Activated naive CD8-positive, alpha-beta T cell treated with anti-CD3 and anti-CD28 coated beads, Interleukin-2, amount 10 ng/mL, durations not matched to agents 7 days and 5 days (primary cell): ENCODE measurements around the gene PTPRB. TPM values are rescaled to one million over a fixed set of nuclear protein-coding genes. Genes with fewer than 3 reads are reported as not detected.

Experiments
- ATAC-seq: fragments of 150-1000 bp; cut with Tn5 transposase; one replicate; pipeline ENCODE4 v1.10.0; 2021; ENCODE audit warnings: low read depth, moderate library complexity
- POLR2A ChIA-PET: fragments of 350-600 bp; sonication (Branson Sonifier 250); formaldehyde crosslinking; loops from one replicate; lab custom pipeline; 2021; ENCODE audit warnings: antibody characterized with exemption; lab: Charles Lee
- DNase-seq: peaks from one replicate; pipeline ENCODE4 v3.0.0; 2021
- H3K27ac Mint-ChIP-seq: one replicate; pipeline ENCODE4 v1.8.0; 2022; ENCODE audit warnings: mild to moderate bottlenecking, mixed read lengths
- H3K27me3 Mint-ChIP-seq: one replicate; pipeline ENCODE4 v1.8.0; 2022; ENCODE audit warnings: mild to moderate bottlenecking, moderate library complexity, mixed read lengths
- H3K36me3 Mint-ChIP-seq: one replicate; pipeline ENCODE4 v1.8.0; 2021; ENCODE audit warnings: mild to moderate bottlenecking, mixed read lengths
- H3K4me1 Mint-ChIP-seq: one replicate; pipeline ENCODE4 v1.8.0; 2021; ENCODE audit warnings: mixed read lengths
- H3K4me3 Mint-ChIP-seq: one replicate; pipeline ENCODE4 v1.8.0; 2022; ENCODE audit warnings: mild to moderate bottlenecking, moderate library complexity, mixed read lengths
- H3K9me3 Mint-ChIP-seq: one replicate; pipeline ENCODE4 v1.8.0; 2021; ENCODE audit warnings: mixed read lengths
- total RNA-seq, 2 experiments: library from RNA; stranded (reverse); gene quantifications; one replicate each; pipeline ENCODE4 v1.2.3, GENCODE V29; 2021

Gene PTPRB
- total RNA-seq, 2 experiments from 2014 or later, result not detected

DNA sequence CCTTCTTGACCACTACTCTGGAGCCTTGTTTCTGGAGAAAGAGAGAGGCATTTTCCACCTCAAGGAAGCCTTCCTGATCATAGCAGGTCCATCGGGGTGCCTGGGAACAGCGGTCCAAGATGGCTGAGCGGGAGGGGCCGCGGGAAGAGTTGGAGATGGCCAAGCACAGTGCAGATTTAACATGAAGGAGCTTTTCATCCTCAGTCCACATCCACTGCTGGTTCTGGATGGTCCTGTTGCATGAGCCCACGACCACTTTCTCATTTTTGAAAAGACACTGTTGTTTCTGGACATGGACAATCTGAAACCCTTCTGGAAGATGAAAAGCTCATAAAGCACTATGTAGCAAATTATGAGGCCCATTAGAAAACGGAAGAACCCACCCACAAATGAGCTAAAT is 1.5 kb downstream of the PTPRB start:
- no peak for ATAC-seq
- peaks cover 2% of the 10 kb centered on the region for H3K27me3 Mint-ChIP-seq
- H3K9me3 Mint-ChIP-seq, result no peaks in the 10 kb centered on the region
- no peak overlapping the region for H3K4me3 Mint-ChIP-seq
- H3K4me1 Mint-ChIP-seq, result no peaks in the 10 kb centered on the region
- H3K27ac Mint-ChIP-seq, result no peak overlapping the region
- H3K36me3 Mint-ChIP-seq, result no peaks in the 10 kb centered on the region
- POLR2A ChIA-PET, result no interaction called here
- no peak for DNase-seq

DNA sequence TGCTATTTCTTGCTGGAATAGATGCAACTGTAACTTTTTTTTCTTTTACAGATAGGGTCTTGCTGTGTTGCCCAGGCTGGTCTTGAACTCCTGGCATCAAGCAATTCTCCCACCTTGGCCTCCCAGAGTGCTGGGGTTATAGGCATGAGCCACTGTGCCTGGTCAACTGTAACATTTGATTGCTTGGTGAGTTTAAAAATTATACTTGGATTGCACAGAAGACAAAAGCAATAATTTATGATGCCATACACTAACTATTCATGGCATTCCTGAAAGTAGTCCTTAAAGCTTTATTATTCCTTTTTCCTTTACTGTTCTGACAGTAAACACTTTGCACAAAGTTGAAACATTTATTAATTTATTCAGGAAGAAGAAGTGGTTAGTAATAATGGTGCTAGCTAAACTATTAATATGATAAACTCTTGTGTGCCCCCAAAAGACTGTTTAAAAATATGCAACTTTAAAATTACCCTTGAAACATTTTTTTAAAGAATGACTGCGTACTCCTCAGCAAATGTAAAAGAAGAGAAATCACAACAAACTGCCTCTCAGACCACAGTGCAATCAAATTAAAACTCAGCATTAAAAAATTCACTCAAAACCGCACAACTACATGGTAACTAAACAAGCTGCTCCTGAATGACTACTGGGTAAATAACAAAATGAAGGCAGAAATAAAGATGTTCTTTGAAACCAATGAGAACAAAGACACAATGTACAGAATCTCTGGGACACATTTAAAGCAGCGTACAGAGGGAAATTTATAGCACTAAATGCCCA is 8.3 kb downstream of the PTPRB start:
- H3K9me3 Mint-ChIP-seq, result no peaks in the 10 kb centered on the region
- ATAC-seq, result no peak
- POLR2A ChIA-PET, result no interaction called here
- no peaks in the 10 kb centered on the region for H3K4me1 Mint-ChIP-seq
- no peaks in the 10 kb centered on the region for H3K27me3 Mint-ChIP-seq
- DNase-seq, result no peak
- H3K27ac Mint-ChIP-seq, result no peak overlapping the region
- H3K4me3 Mint-ChIP-seq, result no peak overlapping the region
- H3K36me3 Mint-ChIP-seq, result no peaks in the 10 kb centered on the region

- Mint-ChIP-seq H3K27ac (no peak overlapping the region), H3K36me3 (no peaks in the 10 kb centered on the region), H3K9me3 (no peaks in the 10 kb centered on the region), H3K27me3 (peaks cover 2% of the 10 kb centered on the region), H3K4me1 (no peaks in the 10 kb centered on the region), H3K4me3 (no peak overlapping the region)
- POLR2A ChIA-PET, result no interaction called here
- no peak for ATAC-seq
- no peak for DNase-seq
These were observed 9.6 kb downstream of the PTPRB start for GRCh38 chr12:70627677-70628076.

- Mint-ChIP-seq H3K4me1 (no peaks in the 10 kb centered on the region), H3K9me3 (no peaks in the 10 kb centered on the region), H3K27me3 (peaks cover 2% of the 10 kb centered on the region), H3K4me3 (no peak overlapping the region), H3K36me3 (no peaks in the 10 kb centered on the region), H3K27ac (no peak overlapping the region)
- DNase-seq (no peak), ATAC-seq (no peak)
- POLR2A ChIA-PET, result no interaction called here
These were observed 11.0 kb downstream of the PTPRB start for GRCh38 chr12:70626180-70626579.

- H3K4me1 Mint-ChIP-seq, result no peaks in the 10 kb centered on the region
- H3K36me3 Mint-ChIP-seq, result no peaks in the 10 kb centered on the region
- no peak overlapping the region for H3K27ac Mint-ChIP-seq
- no peaks in the 10 kb centered on the region for H3K9me3 Mint-ChIP-seq
- no peak for ATAC-seq
- POLR2A ChIA-PET, result no interaction called here
- no peak for DNase-seq
- H3K27me3 Mint-ChIP-seq, result peaks cover 2% of the 10 kb centered on the region
- H3K4me3 Mint-ChIP-seq, result no peak overlapping the region
These were observed 17.6 kb downstream of the PTPRB start for GRCh38 chr12:70619471-70620152.

DNA sequence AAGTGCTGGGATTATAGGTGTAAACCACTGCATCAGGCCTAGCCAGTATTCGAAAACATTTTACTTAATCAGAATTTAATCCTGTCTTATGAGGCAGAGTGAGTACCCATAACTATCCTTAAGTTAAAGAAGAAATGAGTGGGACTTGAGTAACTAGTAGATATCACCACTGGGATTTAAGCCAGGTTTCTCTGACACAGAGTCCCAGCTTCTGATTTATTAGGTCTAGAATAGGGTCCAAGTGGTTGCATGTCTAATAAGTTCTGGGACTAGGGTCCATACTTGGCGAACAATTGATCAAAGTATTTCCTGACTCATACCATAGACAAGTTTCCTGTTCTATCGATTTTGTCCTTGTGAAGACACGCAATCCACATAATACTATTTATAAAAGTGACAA is 18.9 kb downstream of the PTPRB start:
- POLR2A ChIA-PET, result no interaction called here

GRCh38 chr12:70617450-70617849 is 19.8 kb downstream of the PTPRB start:
- POLR2A ChIA-PET, result no interaction called here
- Mint-ChIP-seq H3K4me1 (no peaks in the 10 kb centered on the region), H3K4me3 (no peak overlapping the region), H3K9me3 (no peaks in the 10 kb centered on the region), H3K27ac (no peak overlapping the region), H3K36me3 (no peaks in the 10 kb centered on the region), H3K27me3 (peaks cover 6% of the 10 kb centered on the region)
- no peak for DNase-seq
- ATAC-seq, result no peak

More for the DNA sequence above, 18.9 kb downstream of the PTPRB start:
- Mint-ChIP-seq H3K9me3 (no peaks in the 10 kb centered on the region), H3K4me1 (no peaks in the 10 kb centered on the region), H3K4me3 (no peak overlapping the region), H3K27me3 (peaks cover 4% of the 10 kb centered on the region), H3K36me3 (no peaks in the 10 kb centered on the region), H3K27ac (no peak overlapping the region)
- no peak for ATAC-seq
- DNase-seq, result no peak

GRCh38 chr12:70615174-70615866 is 21.9 kb downstream of the PTPRB start:
- Mint-ChIP-seq H3K9me3 (no peaks in the 10 kb centered on the region), H3K36me3 (no peaks in the 10 kb centered on the region), H3K27me3 (peaks cover 18% of the 10 kb centered on the region), H3K4me1 (peaks cover under 1% of the 10 kb centered on the region), H3K27ac (no peak overlapping the region), H3K4me3 (no peak overlapping the region)
- POLR2A ChIA-PET, result no interaction called here
- ATAC-seq (no peak), DNase-seq (no peak)

- peaks cover 1% of the 10 kb centered on the region for H3K4me1 Mint-ChIP-seq
- H3K36me3 Mint-ChIP-seq, result no peaks in the 10 kb centered on the region
- ATAC-seq (no peak), DNase-seq (peak; percentile 31)
- H3K27ac Mint-ChIP-seq, result no peak overlapping the region
- POLR2A ChIA-PET, result no interaction called here
- peaks cover 59% of the 10 kb centered on the region for H3K27me3 Mint-ChIP-seq
- H3K4me3 Mint-ChIP-seq, result peak overlapping the region; percentile 54
- peaks cover 1% of the 10 kb centered on the region for H3K9me3 Mint-ChIP-seq
These were observed 27.3 kb downstream of the PTPRB start for GRCh38 chr12:70609739-70610491.

- Mint-ChIP-seq H3K36me3 (no peaks in the 10 kb centered on the region), H3K27ac (no peak overlapping the region), H3K27me3 (peaks cover 59% of the 10 kb centered on the region), H3K4me3 (peak overlapping the region; percentile 54), H3K9me3 (peaks cover 1% of the 10 kb centered on the region), H3K4me1 (peaks cover 1% of the 10 kb centered on the region)
- POLR2A ChIA-PET, result no interaction called here
- ATAC-seq, result no peak
- DNase-seq, result no peak
These were observed 28.0 kb downstream of the PTPRB start for GRCh38 chr12:70609203-70609602.

DNA sequence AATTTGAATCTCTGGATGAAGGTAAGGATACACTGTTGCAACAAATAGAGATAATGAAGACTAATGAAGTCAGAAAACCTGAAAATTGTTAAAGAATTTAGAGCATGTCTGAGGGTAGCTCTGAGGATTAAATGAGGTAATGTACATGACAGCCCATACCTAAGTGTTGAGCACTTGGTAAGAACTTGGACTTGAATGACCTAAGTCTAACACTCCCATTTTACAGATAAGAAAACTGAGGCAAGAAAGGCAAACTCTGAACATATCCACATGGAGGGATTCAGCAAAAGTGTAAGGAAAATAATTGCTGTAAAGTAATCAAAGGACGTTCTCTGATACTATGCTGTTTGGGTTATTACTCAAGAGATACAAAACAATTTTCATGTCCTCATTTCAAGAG is 29.0 kb downstream of the PTPRB start:
- DNase-seq (no peak), ATAC-seq (no peak)
- peaks cover 1% of the 10 kb centered on the region for H3K4me1 Mint-ChIP-seq
- H3K36me3 Mint-ChIP-seq, result no peaks in the 10 kb centered on the region
- no peak overlapping the region for H3K4me3 Mint-ChIP-seq
- POLR2A ChIA-PET, result no interaction called here
- peaks cover 1% of the 10 kb centered on the region for H3K9me3 Mint-ChIP-seq
- peaks cover 55% of the 10 kb centered on the region for H3K27me3 Mint-ChIP-seq
- no peak overlapping the region for H3K27ac Mint-ChIP-seq

GRCh38 chr12:70607107-70607506 is 30.1 kb downstream of the PTPRB start:
- Mint-ChIP-seq H3K27me3 (peaks cover 53% of the 10 kb centered on the region), H3K27ac (no peak overlapping the region), H3K9me3 (peaks cover 1% of the 10 kb centered on the region), H3K4me1 (peaks cover 1% of the 10 kb centered on the region), H3K4me3 (no peak overlapping the region), H3K36me3 (no peaks in the 10 kb centered on the region)
- ATAC-seq, result no peak
- DNase-seq, result no peak
- POLR2A ChIA-PET, result no interaction called here

DNA sequence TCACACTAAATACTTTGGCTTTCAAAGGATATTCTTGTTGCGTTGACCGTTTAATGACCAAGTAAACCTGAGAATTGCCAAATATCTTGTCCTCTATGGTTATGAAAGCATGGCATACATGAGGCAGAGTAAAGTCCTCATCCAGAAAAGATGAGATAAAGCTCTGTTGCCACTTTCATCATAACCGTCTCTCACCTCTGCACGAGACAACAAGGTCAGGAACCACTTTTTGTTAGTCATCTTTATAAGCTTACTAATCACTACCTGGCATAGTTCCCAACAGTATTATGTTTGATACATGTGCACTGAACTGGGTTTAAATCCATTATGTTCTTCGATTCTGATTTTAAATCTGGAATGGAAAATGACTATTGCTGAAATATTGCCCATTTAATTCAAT is 31.3 kb downstream of the PTPRB start:
- Mint-ChIP-seq H3K4me3 (no peak overlapping the region), H3K27me3 (peaks cover 47% of the 10 kb centered on the region), H3K9me3 (peaks cover 1% of the 10 kb centered on the region), H3K27ac (no peak overlapping the region), H3K4me1 (peaks cover 1% of the 10 kb centered on the region), H3K36me3 (no peaks in the 10 kb centered on the region)
- ATAC-seq (no peak), DNase-seq (no peak)
- POLR2A ChIA-PET, result no interaction called here
